Bronchial epithelial cell (primary cell): ENCODE measurements around the gene CCSER1. TPM values are rescaled to one million over a fixed set of nuclear protein-coding genes. Genes with fewer than 3 reads are reported as not detected.

Source experiments
- DNase-seq: peaks from one replicate; pipeline ENCODE4 v3.0.0-alpha.2; 2010; ENCODE audit warnings: low read depth
- FAIRE-seq: peaks from 2 replicates; lab custom pipeline; 2011; peaks lifted over from hg19 to GRCh38; lab: Jason Lieb, UNC
- H3K27me3 ChIP-seq: 2 replicates; pipeline ENCODE4 v1.5.1; 2011; ENCODE audit warnings: low read length; ENCODE audit not compliant: control insufficient read depth, insufficient read depth
- H3K36me3 ChIP-seq: 2 replicates; pipeline ENCODE4 v1.5.1; 2011; ENCODE audit warnings: low read length; ENCODE audit not compliant: control insufficient read depth, insufficient read depth
- H3K4me3 ChIP-seq: 2 replicates; pipeline ENCODE4 v1.5.1; 2011; ENCODE audit warnings: mild to moderate bottlenecking, low read depth, low read length, control low read depth
- total RNA-seq: library from RNA; depleted of rRNA; stranded (reverse); fragments of >200 nt; gene quantifications from 2 replicates; pipeline ENCODE4 v1.2.1, GENCODE V29; 2014
- TF ChIP-seq, protein P1 (sequence below): IDR thresholded peaks from 2 replicates; pipeline ENCODE4 v1.5.1; 2011; ENCODE audit warnings: mild to moderate bottlenecking, moderate library complexity, low read length, control low read depth, inconsistent platforms; ENCODE audit not compliant: insufficient read depth, severe bottlenecking

Gene CCSER1
- total RNA-seq, 1 donor from 2014 or later = 6.6 TPM

GRCh38 chr4:91280551-91281290 lies 1153.5 kb downstream of the CCSER1 start:
- TF ChIP-seq, protein P1, sequence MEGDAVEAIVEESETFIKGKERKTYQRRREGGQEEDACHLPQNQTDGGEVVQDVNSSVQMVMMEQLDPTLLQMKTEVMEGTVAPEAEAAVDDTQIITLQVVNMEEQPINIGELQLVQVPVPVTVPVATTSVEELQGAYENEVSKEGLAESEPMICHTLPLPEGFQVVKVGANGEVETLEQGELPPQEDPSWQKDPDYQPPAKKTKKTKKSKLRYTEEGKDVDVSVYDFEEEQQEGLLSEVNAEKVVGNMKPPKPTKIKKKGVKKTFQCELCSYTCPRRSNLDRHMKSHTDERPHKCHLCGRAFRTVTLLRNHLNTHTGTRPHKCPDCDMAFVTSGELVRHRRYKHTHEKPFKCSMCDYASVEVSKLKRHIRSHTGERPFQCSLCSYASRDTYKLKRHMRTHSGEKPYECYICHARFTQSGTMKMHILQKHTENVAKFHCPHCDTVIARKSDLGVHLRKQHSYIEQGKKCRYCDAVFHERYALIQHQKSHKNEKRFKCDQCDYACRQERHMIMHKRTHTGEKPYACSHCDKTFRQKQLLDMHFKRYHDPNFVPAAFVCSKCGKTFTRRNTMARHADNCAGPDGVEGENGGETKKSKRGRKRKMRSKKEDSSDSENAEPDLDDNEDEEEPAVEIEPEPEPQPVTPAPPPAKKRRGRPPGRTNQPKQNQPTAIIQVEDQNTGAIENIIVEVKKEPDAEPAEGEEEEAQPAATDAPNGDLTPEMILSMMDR = no peak
- no peak for DNase-seq
- Histone ChIP-seq H3K4me3 (no peak overlapping the region), H3K27me3 (no peaks in the 10 kb centered on the region), H3K36me3 (no peaks in the 10 kb centered on the region)
- FAIRE-seq = no peak

- no peak for FAIRE-seq
- no peak for DNase-seq
- no peaks in the 10 kb centered on the region for H3K36me3 ChIP-seq
- TF ChIP-seq, protein P1 = no peak
- H3K4me3 ChIP-seq = no peak overlapping the region
- H3K27me3 ChIP-seq = no peaks in the 10 kb centered on the region
Observed at GRCh38 chr4:91282217-91282616, 1155.0 kb downstream of the CCSER1 start.

GRCh38 chr4:91283726-91284230 lies 1156.6 kb downstream of the CCSER1 start:
- Histone ChIP-seq H3K4me3 (no peak overlapping the region), H3K36me3 (no peaks in the 10 kb centered on the region), H3K27me3 (no peaks in the 10 kb centered on the region)
- DNase-seq (no peak), FAIRE-seq (no peak)
- TF ChIP-seq, protein P1 = no peak

DNA sequence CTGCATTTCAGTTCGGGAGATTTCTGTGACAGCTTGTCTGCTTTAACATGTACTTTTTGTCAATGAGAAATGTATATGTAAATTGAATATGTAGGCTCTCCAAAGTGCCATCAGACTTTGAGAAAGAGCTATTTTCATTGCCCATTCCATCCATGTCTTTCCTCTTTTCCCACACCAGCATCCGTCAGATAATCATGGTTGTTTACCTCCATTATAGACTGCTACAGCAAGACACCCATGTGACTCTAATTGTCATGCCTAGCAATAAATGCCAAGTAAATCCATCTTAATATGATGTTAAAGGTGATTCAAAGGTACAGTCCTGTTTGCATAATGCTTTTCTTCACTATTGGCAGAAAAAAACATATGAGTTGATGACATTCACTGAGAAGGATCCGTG lies 1157.3 kb downstream of the CCSER1 start:
- no peak for FAIRE-seq
- TF ChIP-seq, protein P1 = no peak

DNA sequence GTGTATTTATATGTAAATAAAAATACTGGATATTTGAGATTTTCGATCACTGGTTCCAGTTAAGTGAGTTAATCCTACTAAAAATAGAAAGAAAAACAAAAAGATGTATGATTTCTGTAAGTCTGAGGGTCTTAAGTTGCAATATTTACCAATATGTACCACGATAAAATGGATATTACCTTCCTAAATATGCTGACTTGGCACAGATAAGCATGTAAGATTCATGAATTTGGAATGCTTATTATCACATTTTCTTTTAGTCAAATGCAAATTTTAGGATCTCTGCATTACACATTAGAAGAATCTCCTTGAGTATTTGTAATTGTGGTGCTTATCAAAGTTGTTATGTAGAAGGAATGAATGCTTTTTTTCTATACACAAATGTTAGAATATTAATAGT lies 1158.3 kb downstream of the CCSER1 start:
- TF ChIP-seq, protein P1 = no peak

More for the DNA sequence above, 1157.3 kb downstream of the CCSER1 start:
- Histone ChIP-seq H3K4me3 (no peak overlapping the region), H3K36me3 (no peaks in the 10 kb centered on the region), H3K27me3 (no peaks in the 10 kb centered on the region)
- no peak for DNase-seq

More for the DNA sequence above, 1158.3 kb downstream of the CCSER1 start:
- DNase-seq (no peak), FAIRE-seq (no peak)
- H3K36me3 ChIP-seq = no peaks in the 10 kb centered on the region
- no peaks in the 10 kb centered on the region for H3K27me3 ChIP-seq
- no peak overlapping the region for H3K4me3 ChIP-seq
